Spleen (tissue), 11 donors: ENCODE results near the gene ZEB2. TPM values are rescaled to one million over a fixed set of nuclear protein-coding genes. Genes with fewer than 3 reads are reported as not detected.

ENCODE experiments used
- DNase-seq: peaks from one replicate; pipeline ENCODE4 v3.0.0-alpha.2; 2020
- H3K27ac ChIP-seq, 8 donors: fragments of 200-600 bp; sonication (generic) in 7 of 8; 1 replicate in 4 of 8; 2 replicates in 4 of 8; pipeline versions ENCODE4 v1.5.0 to v1.8.0; 2016 to 2021; ENCODE audit warnings: inconsistent platforms in 4 of 8, mild to moderate bottlenecking in 4 of 8, moderate library complexity in 1 of 8
- H3K27me3 ChIP-seq, 7 donors: fragments of 200-600 bp; sonication (generic) in 6 of 7; replicated peaks in 1 of 7; 1 replicate in 4 of 7; 2 replicates in 3 of 7; pipeline versions ENCODE4 v1.5.0 to v1.8.0; 2016 to 2021; ENCODE audit warnings: inconsistent platforms in 3 of 7, mild to moderate bottlenecking in 1 of 7
- H3K36me3 ChIP-seq, 6 donors: fragments of 200-600 bp; sonication (generic) in 5 of 6; 1 replicate in 4 of 6; 2 replicates in 2 of 6; pipeline versions ENCODE4 v1.5.0 to v1.8.0; 2016 to 2021; ENCODE audit warnings: inconsistent platforms in 2 of 6
- H3K4me1 ChIP-seq, 6 donors: fragments of 200-600 bp; sonication (generic) in 5 of 6; 1 replicate in 3 of 6; 2 replicates in 3 of 6; pipeline versions ENCODE4 v1.5.0 to v1.8.0; 2016 to 2021; ENCODE audit warnings: inconsistent platforms in 3 of 6
- H3K4me3 ChIP-seq, 8 donors: fragments of 200-600 bp; sonication (generic) in 7 of 8; 1 replicate in 4 of 8; 2 replicates in 4 of 8; pipeline versions ENCODE4 v1.5.0 to v1.8.0; 2016 to 2021; ENCODE audit warnings: inconsistent platforms in 4 of 8, mild to moderate bottlenecking in 4 of 8, moderate library complexity in 2 of 8
- H3K9me3 ChIP-seq, 8 donors: fragments of 200-600 bp; sonication (generic) in 7 of 8; 1 replicate in 4 of 8; 2 replicates in 4 of 8; pipeline versions ENCODE4 v1.5.0 to v1.8.0; 2016 to 2021; ENCODE audit warnings: inconsistent platforms in 4 of 8
- POLR2A ChIP-seq, 3 donors: fragments of 450-650 bp; IDR thresholded peaks; one replicate each; pipeline ENCODE4 v1.5.1; 2017; ENCODE audit warnings: antibody characterized with exemption in 3 of 3, mild to moderate bottlenecking in 1 of 3
- POLR2AphosphoS5 ChIP-seq, 3 donors: sonication (generic); formaldehyde crosslinking; IDR thresholded peaks; one replicate each; pipeline ENCODE4 v1.5.1; 2017; ENCODE audit warnings: antibody characterized with exemption in 3 of 3
- WGBS, 5 donors: extraction: QIAGEN DNeasy Blood & Tissue Kit in 3 of 5; methylation state at CpG; one replicate each; pipeline versions ENCODE4 v1.1.5 to v1.1.7; 2013 to 2018; 5-methylcytosine and 5-hydroxymethylcytosine counted together
- intact Hi-C: fragments of 100-400 bp; cut with DNase I; formaldehyde crosslinking; loops from one replicate; pipeline ENCODE4 v1.15.0; 2023; ENCODE audit warnings: low total_unique reads
- polyA plus RNA-seq, 3 donors: library from polyadenylated mRNA; stranded (reverse); fragments of 200-250 nt; gene quantifications; one replicate each; pipeline ENCODE4 v1.2.1, GENCODE V29; 2013
- total RNA-seq, 7 donors: library from RNA; depleted of rRNA in 3 of 7; stranded (reverse); fragments of >200 nt in 3 of 7; fragmentation: NEBNext Ultra II Directional in 4 of 7; extraction: Animal tissue kit (Norgen Biotek cat#: 25700) in 4 of 7; gene quantifications; one replicate each; pipeline versions ENCODE4 v1.1.0 to v1.2.1, GENCODE V29; 2016 to 2021
- TF ChIP-seq, protein P1 (sequence below), 11 experiments: fragments of 200-600 bp in 7 of 11; fragments of 450-650 bp in 4 of 11; sonication (generic) in 4 of 11; IDR thresholded peaks in 8 of 11; conservative IDR thresholded peaks in 3 of 11; 1 replicate in 7 of 11; 2 replicates in 4 of 11; pipeline versions ENCODE4 v1.4.0 to v1.8.0; 2016 to 2021; ENCODE audit warnings: antibody characterized with exemption in 11 of 11, inconsistent platforms in 4 of 11, mild to moderate bottlenecking in 1 of 11
- donor health status: healthy with polysubstance abuse.
- donor health status: DM: no; HTN: no; CAD: no; lungs with moderate emphysema.
- donor health status: DM: no; HTN: no; CAD: no.
- donor health status: Bipolar disorder and iron deficiency.
- donor health status: healthy.
- donor health status: DM: no; HTN: no; CAD: no.
- donor health status: DM: yes; HTN: yes; CAD: no.

ZEB2 gene
- total and polyA plus RNA-seq, 10 donors, result 25.5 to 362 (median 240) TPM

DNA sequence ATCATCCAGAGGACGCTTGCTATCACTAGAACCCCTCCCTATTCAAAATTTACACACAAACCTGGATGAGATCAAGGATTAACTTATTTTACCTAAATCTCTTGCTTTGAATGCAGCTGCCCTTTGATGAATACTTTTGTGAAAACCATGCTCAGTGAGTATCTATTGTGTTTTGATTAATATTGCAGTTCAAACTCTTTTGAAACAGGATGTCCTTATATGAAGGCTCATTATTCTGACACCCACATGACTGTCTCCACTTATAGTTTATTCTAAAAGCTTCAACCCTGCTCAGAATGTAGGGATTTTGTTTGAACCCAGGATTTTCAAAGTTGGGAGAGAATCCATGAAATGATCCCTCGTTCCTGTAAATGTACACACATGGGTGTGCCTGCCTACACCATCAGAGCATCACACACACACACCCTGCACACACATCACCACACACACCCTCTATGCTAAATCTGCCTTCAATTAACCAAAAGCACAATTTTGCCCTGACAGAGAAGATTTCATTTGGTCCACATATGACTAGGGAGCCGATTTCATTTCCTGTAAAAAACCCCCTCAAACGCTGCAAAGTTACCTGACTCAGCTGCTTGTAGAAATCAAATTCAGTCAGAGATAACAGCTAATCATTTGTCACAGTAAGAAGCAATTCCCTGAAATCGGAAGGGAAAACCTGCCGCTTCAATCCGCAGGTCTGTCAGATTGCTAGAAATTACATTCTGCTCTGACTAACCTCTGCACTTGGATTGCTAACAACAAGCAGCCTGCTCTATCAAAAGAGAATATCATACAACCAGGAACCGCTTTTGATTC, 65.2 kb downstream of the ZEB2 start:
- Histone ChIP-seq H3K27ac (peak overlapping the region; percentile 24 to 84 (median 74)), H3K4me3 (peak overlapping the region in 1 of 8 donors; percentile 35), H3K27me3 (no peaks in the 10 kb centered on the region), H3K9me3 (no peaks in the 10 kb centered on the region), H3K36me3 (no peaks in the 10 kb centered on the region), H3K4me1 (peaks cover 65 to 100% (median 90%) of the 10 kb centered on the region in 6 donors)
- TF ChIP-seq POLR2AphosphoS5 (IDR thresholded peaks at IDR 0.05), result no peak
- TF ChIP-seq, protein P1, sequence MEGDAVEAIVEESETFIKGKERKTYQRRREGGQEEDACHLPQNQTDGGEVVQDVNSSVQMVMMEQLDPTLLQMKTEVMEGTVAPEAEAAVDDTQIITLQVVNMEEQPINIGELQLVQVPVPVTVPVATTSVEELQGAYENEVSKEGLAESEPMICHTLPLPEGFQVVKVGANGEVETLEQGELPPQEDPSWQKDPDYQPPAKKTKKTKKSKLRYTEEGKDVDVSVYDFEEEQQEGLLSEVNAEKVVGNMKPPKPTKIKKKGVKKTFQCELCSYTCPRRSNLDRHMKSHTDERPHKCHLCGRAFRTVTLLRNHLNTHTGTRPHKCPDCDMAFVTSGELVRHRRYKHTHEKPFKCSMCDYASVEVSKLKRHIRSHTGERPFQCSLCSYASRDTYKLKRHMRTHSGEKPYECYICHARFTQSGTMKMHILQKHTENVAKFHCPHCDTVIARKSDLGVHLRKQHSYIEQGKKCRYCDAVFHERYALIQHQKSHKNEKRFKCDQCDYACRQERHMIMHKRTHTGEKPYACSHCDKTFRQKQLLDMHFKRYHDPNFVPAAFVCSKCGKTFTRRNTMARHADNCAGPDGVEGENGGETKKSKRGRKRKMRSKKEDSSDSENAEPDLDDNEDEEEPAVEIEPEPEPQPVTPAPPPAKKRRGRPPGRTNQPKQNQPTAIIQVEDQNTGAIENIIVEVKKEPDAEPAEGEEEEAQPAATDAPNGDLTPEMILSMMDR (IDR thresholded peaks at IDR 0.05 in 8 of 11, conservative IDR thresholded peaks at IDR 0.05 in 3 of 11), result no peak
- TF ChIP-seq POLR2A (IDR thresholded peaks at IDR 0.05), result no peak
- no peak for DNase-seq
- 26 to 49% (median 38%) methylated on average over 8 of the region's 8 CpGs for WGBS, 5 donors
- intact Hi-C loops, result no loop called here

DNA sequence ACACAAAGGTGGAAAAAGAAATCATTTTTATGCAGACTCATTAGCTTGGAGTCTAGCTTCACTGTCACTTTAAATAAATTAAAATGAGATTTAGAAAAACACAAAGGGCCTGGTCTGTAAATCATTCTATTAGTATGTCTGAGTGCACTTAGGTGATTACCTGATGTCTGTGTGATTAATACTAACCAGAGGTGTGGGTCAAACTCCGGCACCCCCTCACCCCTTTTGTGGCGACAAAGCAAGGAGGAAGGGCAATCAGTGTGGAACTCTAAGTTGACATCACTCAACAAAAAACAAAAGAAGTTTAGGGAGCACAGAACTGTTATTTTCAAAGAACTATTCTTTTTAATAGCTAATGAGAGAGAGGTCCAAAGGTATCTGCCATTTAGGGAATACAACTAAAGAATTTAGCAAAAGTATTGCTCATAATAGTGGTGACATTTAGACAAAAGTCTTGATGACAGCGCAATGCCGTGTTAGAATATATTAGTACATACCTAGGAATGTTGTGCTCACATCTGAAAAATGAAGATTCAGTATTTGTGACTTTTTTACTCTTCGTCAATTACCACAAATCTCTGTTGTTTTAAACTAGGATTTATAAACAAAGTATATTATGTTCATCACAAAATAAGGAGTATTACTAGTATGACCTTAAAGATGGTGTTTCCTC, 66.3 kb downstream of the ZEB2 start:
- intact Hi-C loops, result no loop called here
- Histone ChIP-seq H3K4me1 (peaks cover 55 to 100% (median 90%) of the 10 kb centered on the region in 6 donors), H3K4me3 (no peak overlapping the region), H3K27me3 (no peaks in the 10 kb centered on the region), H3K36me3 (peaks cover 0 to 3% (median 0%) of the 10 kb centered on the region in 6 donors), H3K9me3 (no peaks in the 10 kb centered on the region), H3K27ac (peak overlapping the region; percentile 16 to 84 (median 76))
- 72 to 83% (median 77%) methylated on average over 5 of the region's 5 CpGs for WGBS, 5 donors
- TF ChIP-seq POLR2AphosphoS5 (IDR thresholded peaks at IDR 0.05), result no peak
- no peak for TF ChIP-seq POLR2A (IDR thresholded peaks at IDR 0.05)
- TF ChIP-seq, protein P1 (IDR thresholded peaks at IDR 0.05 in 8 of 11, conservative IDR thresholded peaks at IDR 0.05 in 3 of 11), result no peak
- no peak for DNase-seq

DNA sequence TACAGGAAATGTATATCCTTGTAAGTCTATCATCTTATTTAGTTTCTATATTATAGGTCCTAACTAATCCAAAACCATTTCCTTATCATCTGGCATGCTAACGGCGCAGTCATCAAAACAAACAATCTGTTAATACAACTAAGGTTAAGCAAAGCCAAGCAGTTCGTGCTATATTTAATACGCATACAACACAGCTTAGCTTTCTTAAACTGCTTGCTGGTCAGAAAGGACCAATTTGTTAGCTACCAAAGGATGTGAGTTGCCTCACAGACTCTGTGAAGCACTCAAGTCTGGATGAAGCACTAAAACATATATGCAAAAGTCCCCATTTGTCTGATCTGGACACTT, 67.0 kb downstream of the ZEB2 start:
- H3K4me3 ChIP-seq, result peak overlapping the region in 3 of 8 donors; percentile 12 to 48 (median 19)
- peaks cover 48 to 100% (median 91%) of the 10 kb centered on the region in 6 donors for H3K4me1 ChIP-seq

More for the DNA sequence above, 67.0 kb downstream of the ZEB2 start:
- Histone ChIP-seq H3K36me3 (peaks cover 0 to 5% (median 0%) of the 10 kb centered on the region in 6 donors), H3K9me3 (no peaks in the 10 kb centered on the region), H3K27me3 (no peaks in the 10 kb centered on the region), H3K27ac (peak overlapping the region; percentile 16 to 84 (median 76))
- no peak for DNase-seq
- 34 to 43% (median 39%) methylated on average over 4 of the region's 4 CpGs for WGBS, 5 donors
- intact Hi-C loops, result no loop called here
- TF ChIP-seq POLR2A (IDR thresholded peaks at IDR 0.05), result no peak
- TF ChIP-seq POLR2AphosphoS5 (IDR thresholded peaks at IDR 0.05), result no peak
- TF ChIP-seq, protein P1 (IDR thresholded peaks at IDR 0.05 in 8 of 11, conservative IDR thresholded peaks at IDR 0.05 in 3 of 11), result no peak
